ENCODE results near the gene SBNO2. TPM values are rescaled to one million over a fixed set of nuclear protein-coding genes. Genes with fewer than 3 reads are reported as not detected.

The SBNO2 gene
- total RNA-seq, 1 donor from 2014 or later: 48.8 TPM

DNA sequence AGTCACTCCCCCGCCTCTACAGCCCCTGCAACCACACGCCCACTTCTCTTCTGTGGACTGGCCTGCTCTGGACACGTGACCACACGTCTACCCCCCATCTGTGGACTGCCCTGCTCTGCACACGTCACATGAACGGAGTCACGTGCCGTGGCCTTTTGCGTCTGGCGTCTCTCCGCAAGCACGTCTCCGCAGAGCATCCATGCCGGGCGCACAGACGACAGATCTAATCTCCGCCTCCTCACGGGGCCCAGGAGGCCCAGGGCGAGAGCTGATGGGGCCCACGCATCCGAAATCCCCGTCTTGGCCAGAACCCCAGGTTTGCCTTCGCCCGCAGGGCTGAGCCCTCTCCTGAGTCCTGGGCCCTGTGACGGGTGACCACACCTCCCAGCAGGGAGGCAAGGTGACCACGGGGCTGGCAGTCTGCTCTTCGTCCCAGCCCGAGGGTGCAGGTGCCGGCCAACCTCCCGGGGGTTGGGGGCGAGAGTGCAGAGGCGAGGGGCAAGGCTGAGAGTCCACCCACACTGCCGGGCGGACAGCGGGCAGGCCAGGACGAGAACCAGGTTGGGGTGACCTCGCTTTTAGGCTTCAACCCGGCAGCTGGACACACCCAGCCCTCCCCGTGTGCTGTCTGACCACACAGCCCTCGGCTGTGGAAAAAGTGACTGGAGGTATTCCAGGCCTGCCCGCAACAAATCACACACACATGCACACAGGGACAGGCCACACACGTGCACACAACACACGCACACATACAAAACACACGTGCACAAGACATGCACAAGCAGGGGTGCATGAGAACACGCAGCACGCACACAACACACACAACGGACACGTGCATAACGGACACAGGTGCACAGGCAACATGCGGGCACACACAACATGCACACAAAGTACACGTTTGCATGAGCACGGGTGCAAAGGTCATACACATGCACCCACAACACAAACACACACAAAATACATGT lies 3.9 kb downstream of the SBNO2 start:
- H3K27me3 ChIP-seq (ENCODE audit: control insufficient read depth, insufficient read depth, low read length): no peaks in the 10 kb centered on the region
- DNase-seq (ENCODE audit: low read depth): no peak
- H3K4me3 ChIP-seq (ENCODE audit: low read depth, low read length): no peak overlapping the region
- peaks cover 3% of the 10 kb centered on the region for H3K36me3 ChIP-seq (ENCODE audit: control insufficient read depth, insufficient read depth, low read length)
- TF ChIP-seq, protein P1, sequence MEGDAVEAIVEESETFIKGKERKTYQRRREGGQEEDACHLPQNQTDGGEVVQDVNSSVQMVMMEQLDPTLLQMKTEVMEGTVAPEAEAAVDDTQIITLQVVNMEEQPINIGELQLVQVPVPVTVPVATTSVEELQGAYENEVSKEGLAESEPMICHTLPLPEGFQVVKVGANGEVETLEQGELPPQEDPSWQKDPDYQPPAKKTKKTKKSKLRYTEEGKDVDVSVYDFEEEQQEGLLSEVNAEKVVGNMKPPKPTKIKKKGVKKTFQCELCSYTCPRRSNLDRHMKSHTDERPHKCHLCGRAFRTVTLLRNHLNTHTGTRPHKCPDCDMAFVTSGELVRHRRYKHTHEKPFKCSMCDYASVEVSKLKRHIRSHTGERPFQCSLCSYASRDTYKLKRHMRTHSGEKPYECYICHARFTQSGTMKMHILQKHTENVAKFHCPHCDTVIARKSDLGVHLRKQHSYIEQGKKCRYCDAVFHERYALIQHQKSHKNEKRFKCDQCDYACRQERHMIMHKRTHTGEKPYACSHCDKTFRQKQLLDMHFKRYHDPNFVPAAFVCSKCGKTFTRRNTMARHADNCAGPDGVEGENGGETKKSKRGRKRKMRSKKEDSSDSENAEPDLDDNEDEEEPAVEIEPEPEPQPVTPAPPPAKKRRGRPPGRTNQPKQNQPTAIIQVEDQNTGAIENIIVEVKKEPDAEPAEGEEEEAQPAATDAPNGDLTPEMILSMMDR (IDR thresholded peaks at IDR 0.05; ENCODE audit: insufficient read depth, low read length, poor library complexity, severe bottlenecking): no peak

DNA sequence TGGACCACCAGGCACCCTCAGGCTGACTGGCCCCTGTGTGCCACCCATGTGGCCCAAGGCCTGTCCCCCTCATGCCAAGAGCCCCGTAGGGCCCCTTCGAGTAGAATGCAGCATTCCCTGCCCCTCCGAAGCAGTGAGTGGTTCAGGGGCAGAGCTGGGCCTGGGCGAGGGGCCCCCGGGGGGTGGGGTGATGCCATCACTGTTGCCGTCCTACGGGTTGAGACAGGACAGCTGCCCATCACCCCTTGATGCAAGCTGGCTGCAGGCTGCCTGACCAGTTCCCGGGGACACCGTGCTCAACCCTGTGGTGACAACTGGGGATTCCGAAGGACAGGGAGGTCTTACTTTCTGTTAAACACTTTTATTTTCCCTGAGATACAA lies 4.7 kb downstream of the SBNO2 start:
- Histone ChIP-seq H3K27me3 (ENCODE audit: control insufficient read depth, insufficient read depth, low read length) (no peaks in the 10 kb centered on the region), H3K36me3 (ENCODE audit: control insufficient read depth, insufficient read depth, low read length) (peaks cover 3% of the 10 kb centered on the region), H3K4me3 (ENCODE audit: low read depth, low read length) (no peak overlapping the region)
- DNase-seq (ENCODE audit: low read depth): no peak
- TF ChIP-seq, protein P1 (IDR thresholded peaks at IDR 0.05; ENCODE audit: insufficient read depth, low read length, poor library complexity, severe bottlenecking): no peak

DNA sequence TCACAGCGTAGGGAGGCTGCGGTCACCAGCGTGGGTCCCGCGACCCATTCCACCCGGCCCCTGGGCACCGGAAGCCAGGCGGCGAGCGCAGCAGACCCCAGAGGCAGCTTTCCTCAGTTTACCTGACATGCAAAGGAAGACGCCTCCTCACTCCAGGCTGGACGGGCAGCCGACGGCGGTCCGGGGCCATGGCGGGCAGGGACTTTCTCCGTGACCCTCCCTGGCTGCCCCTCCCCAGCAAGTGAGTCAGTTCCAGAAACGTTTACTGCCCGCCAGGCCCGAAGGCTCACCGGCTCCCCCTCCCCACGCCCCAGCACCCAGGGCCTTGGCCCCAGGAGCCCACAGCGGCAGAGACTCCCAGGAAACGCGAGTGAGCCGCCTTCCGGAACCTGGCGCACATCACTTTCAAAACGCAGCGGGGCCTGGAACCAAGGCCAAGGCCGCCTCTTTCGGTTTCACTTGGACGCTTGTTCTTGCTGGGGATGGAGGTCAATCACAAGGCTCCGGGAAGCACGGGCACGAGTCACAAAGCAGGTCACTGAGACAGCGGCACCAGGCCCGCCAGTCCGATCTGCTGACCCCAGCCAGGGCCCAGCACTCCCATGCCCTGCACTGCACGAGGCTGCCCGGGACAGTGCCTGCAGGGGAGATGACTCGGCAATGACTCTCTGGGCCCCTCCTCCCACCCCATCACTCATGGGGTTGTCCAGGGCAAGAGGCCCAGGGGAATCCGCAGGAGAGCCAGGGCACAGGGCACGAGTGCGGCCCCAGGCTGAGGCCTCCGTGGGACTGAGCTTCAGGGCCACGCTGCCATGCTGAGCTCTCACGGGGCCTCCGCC lies 5.3 kb downstream of the SBNO2 start:
- H3K36me3 ChIP-seq (ENCODE audit: control insufficient read depth, insufficient read depth, low read length): peaks cover 3% of the 10 kb centered on the region
- TF ChIP-seq, protein P1 (IDR thresholded peaks at IDR 0.05; ENCODE audit: insufficient read depth, low read length, poor library complexity, severe bottlenecking): no peak
- DNase-seq (ENCODE audit: low read depth): no peak
- H3K27me3 ChIP-seq (ENCODE audit: control insufficient read depth, insufficient read depth, low read length): no peaks in the 10 kb centered on the region
- peak overlapping the region; percentile 2 for H3K4me3 ChIP-seq (ENCODE audit: low read depth, low read length)

DNA sequence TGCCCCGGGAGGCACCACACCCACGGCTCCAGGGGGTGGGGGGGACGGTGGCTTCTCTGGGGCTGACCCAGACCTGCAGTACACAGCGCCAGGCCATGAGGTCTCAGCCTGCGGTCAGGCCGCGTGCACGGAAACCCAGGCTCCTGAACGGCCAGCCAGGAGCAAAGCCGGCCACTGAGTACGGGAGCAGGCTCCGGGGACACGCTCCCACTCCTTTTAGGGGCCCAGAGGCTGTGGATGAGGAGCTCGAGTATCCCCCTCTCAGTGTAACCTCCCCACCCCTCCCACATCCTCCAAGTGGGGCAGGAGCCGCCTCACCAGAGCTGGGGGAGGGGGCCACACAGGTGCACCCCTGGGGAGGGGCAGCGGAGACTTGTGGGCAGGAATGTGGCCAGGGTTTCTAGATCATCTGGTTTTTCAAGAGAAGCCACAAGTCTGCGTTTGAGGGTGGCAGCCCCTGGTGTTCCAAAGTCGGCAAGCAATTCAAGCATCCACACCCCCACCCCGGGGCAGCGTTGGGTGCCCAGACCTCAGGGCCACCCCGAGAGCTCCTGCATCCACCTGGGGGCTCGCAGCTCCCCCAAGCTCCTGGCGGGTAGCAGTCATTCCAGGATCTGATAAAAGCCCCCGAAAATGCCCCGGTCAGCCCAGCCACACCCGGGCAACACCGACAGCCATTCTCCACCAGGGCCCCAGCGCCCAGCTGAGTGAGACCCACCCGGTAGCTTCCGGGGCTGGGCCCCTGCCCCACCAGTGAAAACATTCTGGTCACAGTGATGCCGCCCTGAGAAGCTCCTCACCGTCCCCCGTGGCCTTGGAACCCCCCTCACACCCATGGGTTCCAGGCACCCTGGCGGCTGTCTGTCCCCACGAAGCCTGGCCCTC lies 6.1 kb downstream of the SBNO2 start:
- TF ChIP-seq, protein P1 (IDR thresholded peaks at IDR 0.05; ENCODE audit: insufficient read depth, low read length, poor library complexity, severe bottlenecking): no peak
- no peak for DNase-seq (ENCODE audit: low read depth)
- Histone ChIP-seq H3K4me3 (ENCODE audit: low read depth, low read length) (peak overlapping the region; percentile 2), H3K36me3 (ENCODE audit: control insufficient read depth, insufficient read depth, low read length) (peaks cover 3% of the 10 kb centered on the region), H3K27me3 (ENCODE audit: control insufficient read depth, insufficient read depth, low read length) (no peaks in the 10 kb centered on the region)

DNA sequence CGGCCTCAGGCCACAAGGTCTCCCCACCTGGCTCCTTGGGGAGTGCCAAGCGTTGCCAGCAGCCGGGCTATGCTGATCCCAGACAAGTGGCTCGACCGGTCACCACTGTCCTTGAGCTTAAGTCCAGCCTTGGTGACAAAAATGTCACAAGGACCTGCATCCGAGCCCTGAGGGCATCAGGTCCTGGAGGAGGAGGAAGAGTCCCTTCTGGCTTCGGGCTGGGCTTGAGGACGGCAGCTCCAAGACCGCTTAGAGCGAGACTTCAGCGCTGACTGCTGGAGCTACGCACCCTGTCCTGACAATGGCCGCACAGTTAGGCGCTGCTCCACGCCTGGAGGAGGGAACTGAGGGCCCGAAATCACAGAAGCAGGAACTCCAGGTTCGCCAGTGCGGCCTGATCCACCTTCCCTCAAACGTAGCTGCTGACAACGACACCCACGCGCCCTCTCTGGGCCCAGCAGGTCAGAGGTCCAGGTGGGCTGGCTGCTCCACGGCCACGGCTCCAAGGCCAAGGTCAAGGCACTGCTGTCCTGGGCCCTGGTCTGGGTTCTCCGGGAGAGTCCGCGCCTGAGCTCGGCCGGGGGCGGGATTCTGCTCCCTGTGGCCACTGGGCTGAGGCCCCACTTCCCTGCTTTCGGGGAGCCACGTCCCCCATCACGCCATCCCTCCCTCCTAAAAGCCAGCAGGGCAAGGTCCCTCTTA lies 7.0 kb downstream of the SBNO2 start:
- Histone ChIP-seq H3K27me3 (ENCODE audit: control insufficient read depth, insufficient read depth, low read length) (no peaks in the 10 kb centered on the region), H3K4me3 (ENCODE audit: low read depth, low read length) (no peak overlapping the region), H3K36me3 (ENCODE audit: control insufficient read depth, insufficient read depth, low read length) (peaks cover 3% of the 10 kb centered on the region)
- TF ChIP-seq, protein P1 (IDR thresholded peaks at IDR 0.05; ENCODE audit: insufficient read depth, low read length, poor library complexity, severe bottlenecking): no peak
- no peak for DNase-seq (ENCODE audit: low read depth)

Data from kidney epithelial cell (primary cell).